ENCODE results near the gene DHH.

Gene DHH

GRCh38 chr12:49109641-49110463 is 15.3 kb upstream of the DHH start:
- no peak for DNase-seq (ENCODE audit: low read depth in 2 of 2)

- DNase-seq (ENCODE audit: low read depth in 2 of 2), result no peak
These were observed 14.4 kb upstream of the DHH start for GRCh38 chr12:49108958-49109404.

- DNase-seq (ENCODE audit: low read depth in 2 of 2), result no peak
These were observed 11.0 kb upstream of the DHH start for GRCh38 chr12:49105504-49106084.

GRCh38 chr12:49104822-49105221 is 10.2 kb upstream of the DHH start:
- no peak for DNase-seq (ENCODE audit: low read depth in 2 of 2)

GRCh38 chr12:49100380-49100779 is 5.8 kb upstream of the DHH start:
- no peak for DNase-seq (ENCODE audit: low read depth in 2 of 2)

GRCh38 chr12:49098703-49099102 is 4.1 kb upstream of the DHH start:
- DNase-seq (ENCODE audit: low read depth in 2 of 2), result no peak

GRCh38 chr12:49098035-49098451 is 3.4 kb upstream of the DHH start:
- DNase-seq (ENCODE audit: low read depth in 2 of 2), result no peak

- no peak for DNase-seq (ENCODE audit: low read depth in 2 of 2)
These were observed 2.8 kb upstream of the DHH start for GRCh38 chr12:49097381-49097780.

- DNase-seq (ENCODE audit: low read depth in 2 of 2), result no peak
These were observed 369 bp upstream of the DHH start for GRCh38 chr12:49094975-49095365.

- no peak for DNase-seq (ENCODE audit: low read depth in 2 of 2)
These were observed 825 bp downstream of the DHH start for GRCh38 chr12:49093792-49094159.

GRCh38 chr12:49092816-49093406 is 1.7 kb downstream of the DHH start:
- DNase-seq (ENCODE audit: low read depth in 2 of 2), result no peak

- DNase-seq (ENCODE audit: low read depth in 2 of 2), result no peak
These were observed 2.4 kb downstream of the DHH start for GRCh38 chr12:49092086-49092815.

- DNase-seq (ENCODE audit: low read depth in 2 of 2), result no peak
These were observed 2.8 kb downstream of the DHH start for GRCh38 chr12:49091836-49092085.

- no peak for DNase-seq (ENCODE audit: low read depth in 2 of 2)
These were observed 3.4 kb downstream of the DHH start for GRCh38 chr12:49091056-49091835.

GRCh38 chr12:49089821-49090773 is 4.5 kb downstream of the DHH start:
- DNase-seq (ENCODE audit: low read depth in 2 of 2), result no peak

- no peak for DNase-seq (ENCODE audit: low read depth in 2 of 2)
These were observed 5.7 kb downstream of the DHH start for GRCh38 chr12:49088932-49089330.

GRCh38 chr12:49088150-49088931 is 6.3 kb downstream of the DHH start:
- peak; percentile 67 to 68 for DNase-seq (ENCODE audit: low read depth in 2 of 2)

GRCh38 chr12:49086116-49086515 is 8.5 kb downstream of the DHH start:
- DNase-seq (ENCODE audit: low read depth in 2 of 2), result no peak

- no peak for DNase-seq (ENCODE audit: low read depth in 2 of 2)
These were observed 10.2 kb downstream of the DHH start for GRCh38 chr12:49084438-49084837.

- no peak for DNase-seq (ENCODE audit: low read depth in 2 of 2)
These were observed 14.8 kb downstream of the DHH start for GRCh38 chr12:49079793-49080192.
